GM21526 (cell line): ENCODE results near the gene SRSF11.

ENCODE experiments used
- ATAC-seq: cut with Tn5 transposase; IDR thresholded peaks from one replicate; pipeline ENCODE4 v1.9.1; 2021; ENCODE audit warnings: moderate library complexity; ENCODE audit not compliant: unreplicated experiment, low FRiP score

SRSF11 gene

GRCh38 chr1:70299472-70299871, 78.3 kb downstream of the SRSF11 start:
- no peak for ATAC-seq
